ENCODE results near the gene TUBB4B.

TUBB4B gene

DNA sequence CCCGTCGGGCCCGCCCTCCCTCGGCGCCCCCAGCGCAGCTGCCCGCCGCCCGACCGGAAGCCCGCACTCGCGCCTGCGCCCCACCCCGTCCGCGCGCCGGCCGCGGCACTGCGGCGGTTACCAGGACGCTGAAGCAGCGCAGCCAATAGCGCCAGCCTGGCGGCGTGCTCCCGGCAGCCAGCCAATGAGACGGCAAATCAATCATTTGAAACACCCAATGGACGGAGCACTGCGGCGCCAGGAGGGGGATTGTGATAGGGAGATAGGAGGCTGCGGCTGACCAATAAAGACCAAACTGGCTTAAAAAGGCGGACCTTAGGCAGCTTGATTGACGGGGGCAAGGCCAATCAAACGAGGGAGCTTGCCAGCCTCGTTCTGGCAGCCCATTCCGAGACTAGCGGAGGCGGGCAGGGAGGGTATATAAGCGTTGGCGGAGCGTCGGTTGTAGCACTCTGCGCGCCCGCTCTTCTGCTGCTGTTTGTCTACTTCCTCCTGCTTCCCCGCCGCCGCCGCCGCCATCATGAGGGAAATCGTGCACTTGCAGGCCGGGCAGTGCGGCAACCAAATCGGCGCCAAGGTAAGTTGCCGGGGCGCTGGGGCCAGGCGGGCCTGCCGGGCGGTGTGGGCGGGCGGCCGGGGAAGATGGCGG is at the start of gene TUBB4B:
Gene TUBB4B, plus strand, starts transcription at position 447 of the 649 bp plus-strand sequence. Its CDS starts 74 bp downstream, at position 521.
- H3K27ac Mint-ChIP-seq: peak within 1 kb of the TSS; percentile 96
- peak within 1 kb of the TSS; percentile 93 for H3K4me3 Mint-ChIP-seq
- peaks cover 9% of the 10 kb centered on the region for H3K36me3 Mint-ChIP-seq
- H3K27me3 Mint-ChIP-seq: no peaks in the 10 kb centered on the region
- peaks cover 16% of the 10 kb centered on the region for H3K4me1 Mint-ChIP-seq
- no peaks in the 10 kb centered on the region for H3K9me3 Mint-ChIP-seq

DNA sequence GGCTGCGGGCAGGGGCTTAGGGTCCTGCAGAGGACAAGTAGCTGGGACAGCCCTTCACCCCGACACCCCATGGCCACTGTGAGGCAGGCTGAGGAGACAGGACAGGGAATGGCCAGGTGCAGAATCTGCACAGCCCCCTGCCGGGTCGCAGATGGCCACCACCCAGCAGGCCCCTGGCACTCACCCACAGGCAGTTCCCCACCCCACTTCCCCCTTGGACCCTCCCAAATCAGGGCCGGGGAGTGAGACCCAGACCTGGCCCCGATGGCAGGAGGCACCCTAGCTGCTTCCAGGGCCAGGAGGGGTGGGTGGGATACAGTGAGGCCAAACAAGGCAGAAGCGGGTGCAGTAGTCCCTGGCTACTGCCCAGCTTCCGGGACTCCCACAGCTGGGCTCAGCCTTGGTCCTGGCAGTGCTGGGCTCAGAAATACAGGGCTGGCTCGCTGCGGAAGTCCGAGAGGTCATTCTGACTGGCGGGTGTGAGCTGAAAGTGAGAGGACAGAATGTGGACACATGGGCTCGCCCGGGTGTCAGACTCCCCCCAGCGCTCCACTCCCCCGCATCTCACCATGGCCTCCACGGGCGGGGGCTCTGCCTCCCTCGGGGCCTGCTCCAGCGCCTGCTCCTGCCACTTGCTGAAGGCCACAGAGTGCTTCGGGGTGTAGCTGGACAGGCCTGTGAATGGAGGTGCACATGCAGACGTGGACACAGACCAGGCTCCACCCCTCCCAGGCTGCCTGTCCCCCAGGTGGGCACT is 49.2 kb upstream of the TUBB4B start:
- no peaks in the 10 kb centered on the region for H3K9me3 Mint-ChIP-seq
- H3K4me3 Mint-ChIP-seq: no peak overlapping the region
- H3K27me3 Mint-ChIP-seq: no peaks in the 10 kb centered on the region
- peaks cover 17% of the 10 kb centered on the region for H3K4me1 Mint-ChIP-seq
- no peaks in the 10 kb centered on the region for H3K36me3 Mint-ChIP-seq
- no peak overlapping the region for H3K27ac Mint-ChIP-seq

- H3K4me3 Mint-ChIP-seq: no peak overlapping the region
- H3K4me1 Mint-ChIP-seq: peaks cover 12% of the 10 kb centered on the region
- H3K36me3 Mint-ChIP-seq: no peaks in the 10 kb centered on the region
- no peaks in the 10 kb centered on the region for H3K9me3 Mint-ChIP-seq
- H3K27me3 Mint-ChIP-seq: no peaks in the 10 kb centered on the region
- peak overlapping the region; percentile 72 for H3K27ac Mint-ChIP-seq
Measured at GRCh38 chr9:137192448-137192780, 48.7 kb upstream of the TUBB4B start.

DNA sequence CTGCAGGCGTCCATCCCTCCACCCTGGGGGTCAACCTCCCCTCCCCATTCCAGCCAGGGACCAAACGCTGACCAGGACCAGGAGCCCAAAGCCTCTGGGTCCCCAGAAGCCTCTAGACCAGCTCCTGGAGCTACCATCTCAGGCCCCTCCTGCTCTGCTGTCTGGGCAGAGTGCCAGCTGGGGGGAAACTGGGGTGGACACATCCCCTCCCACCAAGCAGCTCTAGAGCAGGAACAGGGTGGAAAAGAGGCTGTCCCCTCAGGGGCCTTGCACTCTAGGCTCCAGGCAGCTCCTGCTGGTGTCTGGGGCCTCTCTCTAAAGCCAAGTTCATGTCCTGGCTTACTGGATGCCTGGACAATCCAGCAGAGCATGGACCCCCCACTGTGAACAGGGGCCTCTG is 48.2 kb upstream of the TUBB4B start:
- Mint-ChIP-seq H3K4me3 (no peak overlapping the region), H3K36me3 (no peaks in the 10 kb centered on the region), H3K27ac (no peak overlapping the region), H3K4me1 (peaks cover 9% of the 10 kb centered on the region), H3K27me3 (no peaks in the 10 kb centered on the region), H3K9me3 (no peaks in the 10 kb centered on the region)

- H3K9me3 Mint-ChIP-seq: no peaks in the 10 kb centered on the region
- H3K4me1 Mint-ChIP-seq: peaks cover 9% of the 10 kb centered on the region
- no peaks in the 10 kb centered on the region for H3K36me3 Mint-ChIP-seq
- no peaks in the 10 kb centered on the region for H3K27me3 Mint-ChIP-seq
- no peak overlapping the region for H3K27ac Mint-ChIP-seq
- H3K4me3 Mint-ChIP-seq: no peak overlapping the region
Measured at GRCh38 chr9:137193771-137194170, 47.3 kb upstream of the TUBB4B start.

DNA sequence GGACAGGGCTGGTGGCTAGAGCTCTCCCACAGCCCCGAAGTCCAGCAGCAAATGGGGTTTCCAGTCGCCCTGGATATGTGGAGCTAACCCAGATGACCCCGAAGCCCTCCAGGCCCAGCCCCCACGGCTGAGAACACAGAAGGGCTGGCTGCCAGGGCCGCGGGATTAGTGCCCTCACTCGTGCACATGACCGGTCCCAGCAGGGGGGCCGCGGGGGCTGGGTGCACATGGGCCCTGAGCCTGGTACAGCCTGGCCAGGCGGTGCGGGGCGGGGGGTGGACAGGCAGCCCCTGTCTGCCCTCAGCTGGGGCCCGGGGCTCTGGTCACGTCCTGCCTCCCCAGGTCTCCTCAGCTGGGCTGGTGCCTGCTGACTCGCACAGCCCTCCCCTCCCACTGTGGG is 46.7 kb upstream of the TUBB4B start:
- no peaks in the 10 kb centered on the region for H3K9me3 Mint-ChIP-seq
- H3K27me3 Mint-ChIP-seq: no peaks in the 10 kb centered on the region

GRCh38 chr9:137194909-137195308 is 46.2 kb upstream of the TUBB4B start:
- no peaks in the 10 kb centered on the region for H3K36me3 Mint-ChIP-seq
- H3K27me3 Mint-ChIP-seq: no peaks in the 10 kb centered on the region
- H3K4me1 Mint-ChIP-seq: peaks cover 3% of the 10 kb centered on the region
- no peak overlapping the region for H3K4me3 Mint-ChIP-seq
- no peak overlapping the region for H3K27ac Mint-ChIP-seq
- no peaks in the 10 kb centered on the region for H3K9me3 Mint-ChIP-seq

More for the DNA sequence above, 46.7 kb upstream of the TUBB4B start:
- peaks cover 4% of the 10 kb centered on the region for H3K4me1 Mint-ChIP-seq
- H3K27ac Mint-ChIP-seq: no peak overlapping the region
- H3K4me3 Mint-ChIP-seq: no peak overlapping the region
- H3K36me3 Mint-ChIP-seq: no peaks in the 10 kb centered on the region

DNA sequence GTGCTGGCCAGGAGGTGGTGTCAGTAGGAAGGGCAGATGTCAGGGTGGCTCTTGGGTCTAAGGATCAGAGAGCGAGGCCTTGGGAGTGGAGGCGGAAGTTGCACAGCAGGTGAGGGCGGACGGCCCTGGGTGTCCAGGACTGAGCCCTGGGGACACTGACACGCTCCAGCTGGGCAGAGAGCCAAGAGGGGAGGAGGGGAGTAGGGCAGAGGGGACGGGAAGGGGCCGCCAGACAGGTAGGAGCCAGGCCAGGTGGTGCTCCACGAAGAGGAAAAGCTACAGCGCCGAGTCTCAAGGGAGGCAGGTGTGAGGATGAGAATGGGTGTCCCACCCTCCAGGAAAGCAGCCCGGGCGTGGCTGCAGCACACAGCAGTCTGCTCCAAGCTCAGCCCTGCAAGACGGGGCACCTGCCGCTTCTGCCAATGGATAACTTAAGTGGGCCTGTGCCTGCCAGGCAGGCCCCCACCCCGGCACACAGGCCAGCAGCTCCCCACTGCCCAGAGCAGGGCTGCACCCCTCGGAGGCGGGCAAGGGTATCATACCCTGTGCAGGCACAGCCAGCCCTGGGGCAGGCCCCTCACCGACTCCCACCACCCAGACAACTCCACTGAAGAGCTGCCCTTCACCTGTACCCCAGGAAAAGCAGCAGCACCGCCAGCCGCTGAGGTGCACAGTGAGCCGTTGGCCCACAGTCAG is 45.4 kb upstream of the TUBB4B start:
- no peaks in the 10 kb centered on the region for H3K9me3 Mint-ChIP-seq
- H3K4me3 Mint-ChIP-seq: no peak overlapping the region
- peaks cover 3% of the 10 kb centered on the region for H3K4me1 Mint-ChIP-seq
- no peaks in the 10 kb centered on the region for H3K36me3 Mint-ChIP-seq
- no peaks in the 10 kb centered on the region for H3K27me3 Mint-ChIP-seq
- H3K27ac Mint-ChIP-seq: no peak overlapping the region

GRCh38 chr9:137198051-137198901 is 42.8 kb upstream of the TUBB4B start:
- Mint-ChIP-seq H3K4me1 (peaks cover 14% of the 10 kb centered on the region), H3K9me3 (no peaks in the 10 kb centered on the region), H3K36me3 (no peaks in the 10 kb centered on the region), H3K4me3 (peak overlapping the region; percentile 23), H3K27me3 (no peaks in the 10 kb centered on the region), H3K27ac (no peak overlapping the region)

GRCh38 chr9:137198902-137199283 is 42.2 kb upstream of the TUBB4B start:
- Mint-ChIP-seq H3K27ac (no peak overlapping the region), H3K27me3 (no peaks in the 10 kb centered on the region), H3K9me3 (no peaks in the 10 kb centered on the region), H3K4me1 (peaks cover 15% of the 10 kb centered on the region), H3K4me3 (no peak overlapping the region), H3K36me3 (no peaks in the 10 kb centered on the region)

DNA sequence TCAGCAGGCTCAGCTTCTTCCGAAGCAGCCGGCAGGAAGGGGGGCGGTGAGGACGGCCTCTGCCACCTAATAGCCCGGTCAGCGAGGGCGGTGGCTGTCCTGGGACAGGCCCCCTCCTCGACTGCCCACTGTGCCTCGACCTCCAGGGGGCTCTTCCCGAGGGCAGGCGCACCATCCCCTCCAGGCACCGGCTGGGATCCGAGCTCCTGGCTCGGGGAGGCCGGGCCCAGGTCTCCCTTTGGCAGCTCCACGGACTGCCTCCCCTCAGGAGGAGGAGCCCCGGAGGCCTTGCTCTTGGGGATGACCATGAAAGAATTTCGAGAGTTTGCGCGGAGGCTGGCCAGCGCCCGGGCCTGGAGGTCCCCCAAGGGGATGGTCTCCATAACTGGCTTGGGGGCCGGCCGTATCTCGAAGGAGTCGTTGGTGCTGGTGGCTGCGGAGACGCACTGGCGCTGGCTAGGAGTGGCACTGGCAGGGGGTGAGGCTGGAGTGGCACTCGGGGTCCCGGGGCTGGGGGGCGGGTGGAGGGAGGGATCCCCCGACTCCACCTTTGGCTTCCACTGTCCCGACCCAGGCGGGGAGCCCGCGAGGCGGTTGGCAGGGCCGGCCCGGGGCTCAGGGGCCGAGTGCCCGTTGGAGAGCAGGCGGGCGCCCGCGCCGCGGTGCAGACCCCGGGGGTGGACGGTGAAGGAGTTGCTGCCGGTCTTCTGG is 41.5 kb upstream of the TUBB4B start:
- Mint-ChIP-seq H3K36me3 (no peaks in the 10 kb centered on the region), H3K4me3 (peak overlapping the region; percentile 83), H3K27ac (no peak overlapping the region), H3K27me3 (no peaks in the 10 kb centered on the region), H3K9me3 (no peaks in the 10 kb centered on the region), H3K4me1 (peaks cover 21% of the 10 kb centered on the region)

GRCh38 chr9:137200311-137201204 is 40.5 kb upstream of the TUBB4B start, which contains the start of gene TPRN:
Gene TPRN, minus strand, starts transcription at chr9:137200741. Its CDS starts 30 bp downstream, at chr9:137200711.
- no peaks in the 10 kb centered on the region for H3K36me3 Mint-ChIP-seq
- peaks cover 22% of the 10 kb centered on the region for H3K4me1 Mint-ChIP-seq
- no peaks in the 10 kb centered on the region for H3K9me3 Mint-ChIP-seq
- peak within 1 kb of the TSS; percentile 83 for H3K4me3 Mint-ChIP-seq
- no peaks in the 10 kb centered on the region for H3K27me3 Mint-ChIP-seq
- H3K27ac Mint-ChIP-seq: peak within 1 kb of the TSS; percentile 62

GRCh38 chr9:137201205-137201868 is 39.8 kb upstream of the TUBB4B start:
- Mint-ChIP-seq H3K4me1 (peaks cover 23% of the 10 kb centered on the region), H3K4me3 (peak overlapping the region; percentile 83), H3K36me3 (no peaks in the 10 kb centered on the region)

GRCh38 chr9:137202966-137203365 is 38.1 kb upstream of the TUBB4B start:
- Mint-ChIP-seq H3K4me1 (peaks cover 37% of the 10 kb centered on the region), H3K9me3 (no peaks in the 10 kb centered on the region), H3K27me3 (no peaks in the 10 kb centered on the region), H3K36me3 (no peaks in the 10 kb centered on the region), H3K27ac (no peak overlapping the region), H3K4me3 (peak overlapping the region; percentile 11)

More at GRCh38 chr9:137201205-137201868, 39.8 kb upstream of the TUBB4B start:
- Mint-ChIP-seq H3K27me3 (no peaks in the 10 kb centered on the region), H3K9me3 (no peaks in the 10 kb centered on the region), H3K27ac (peak overlapping the region; percentile 62)
